OCI-LY3 (cell line): Measurements from ENCODE around the gene DNAH14.
"Not testable (repeated sequence)": the region's sequence is repeated elsewhere in the genome, so short reads cannot be mapped to it uniquely, and the experiment has no call there.

Experiments used
- H2AFZ ChIP-seq: fragments of 200-600, 300-600 bp; shearing (Covaris generic); 2 replicates; pipeline ENCODE4 v1.6.0; 2014; ENCODE audit warnings: antibody characterized with exemption, low read depth, low read length
- H3K27ac ChIP-seq: fragments of 200-600, 300-600 bp; sonication (generic); 2 replicates; pipeline ENCODE4 v1.5.1; 2014; ENCODE audit warnings: mild to moderate bottlenecking, low read length, moderate library complexity, mixed read lengths
- H3K27me3 ChIP-seq: fragments of 200-600, 300-600 bp; sonication (generic); 2 replicates; pipeline ENCODE4 v1.6.1; 2014; ENCODE audit warnings: low read depth, low read length, mixed read lengths
- H3K36me3 ChIP-seq: fragments of 200-600, 300-600 bp; sonication (generic); replicated peaks from 2 replicates; pipeline ENCODE3; 2014; ENCODE audit warnings: low read depth, low read length, mixed read lengths
- H3K4me1 ChIP-seq: fragments of 300-600, 200-600 bp; sonication (generic); 2 replicates; pipeline ENCODE4 v1.6.1; 2014; ENCODE audit warnings: low read length, mixed read lengths
- H3K4me2 ChIP-seq: fragments of 200-600, 300-600 bp; sonication (generic); 2 replicates; pipeline ENCODE4 v1.6.1; 2014; ENCODE audit warnings: low read length, mixed read lengths
- H3K4me3 ChIP-seq: fragments of 300-600, 200-600 bp; sonication (generic); 2 replicates; pipeline ENCODE4 v1.5.1; 2014; ENCODE audit warnings: antibody characterized with exemption, mild to moderate bottlenecking, low read length, moderate library complexity
- H3K79me2 ChIP-seq: fragments of 300-600, 200-600 bp; shearing (Covaris generic); 2 replicates; pipeline ENCODE4 v1.6.1; 2014; ENCODE audit warnings: mild to moderate bottlenecking, low read length, mixed read lengths
- H3K9ac ChIP-seq: fragments of 300-600, 200-600 bp; shearing (Covaris generic); 2 replicates; pipeline ENCODE4 v1.6.0; 2014; ENCODE audit warnings: mild to moderate bottlenecking, low read length, moderate library complexity
- H3K9me3 ChIP-seq: fragments of 200-600, 300-600 bp; shearing (Covaris generic); 2 replicates; pipeline ENCODE4 v1.6.1; 2014; ENCODE audit warnings: low read length, mixed read lengths; ENCODE audit not compliant: insufficient read depth
- H4K20me1 ChIP-seq: fragments of 200-600, 300-600 bp; sonication (generic); 2 replicates; pipeline ENCODE4 v1.6.1; 2016; ENCODE audit warnings: low read length, mixed read lengths; ENCODE audit not compliant: insufficient read depth
- CTCF ChIP-seq: fragments of 200-600, 300-600 bp; sonication (generic); IDR thresholded peaks from 2 replicates; pipeline ENCODE4 v1.5.1; 2014; ENCODE audit warnings: antibody characterized with exemption, low read length, low read depth
- EZH2phosphoT487 ChIP-seq: fragments of 200-600 bp; shearing (Covaris generic); IDR thresholded peaks from 2 replicates; pipeline ENCODE4 v1.6.1; 2018; ENCODE audit warnings: antibody characterized with exemption, mixed run types, low read depth

DNAH14 gene

GRCh38 chr1:224939844-224940425 is 10.5 kb downstream of the DNAH14 start:
- no peak for TF ChIP-seq CTCF
- no peak for TF ChIP-seq EZH2phosphoT487
- H2AFZ ChIP-seq: no peak overlapping the region
- H3K9ac ChIP-seq: no peak overlapping the region

GRCh38 chr1:224940735-224941134 is 11.3 kb downstream of the DNAH14 start:
- H3K9ac ChIP-seq, H3K36me3 ChIP-seq, H3K4me1 ChIP-seq, H3K27me3 ChIP-seq, H3K9me3 ChIP-seq, H3K27ac ChIP-seq, H3K4me3 ChIP-seq, H4K20me1 ChIP-seq, H3K79me2 ChIP-seq, H3K4me2 ChIP-seq, H2AFZ ChIP-seq: not testable (repeated sequence)

More at GRCh38 chr1:224939844-224940425, 10.5 kb downstream of the DNAH14 start:
- Histone ChIP-seq H3K4me1 (no peaks in the 10 kb centered on the region), H3K27ac (no peak overlapping the region), H3K27me3 (no peaks in the 10 kb centered on the region), H4K20me1 (no peaks in the 10 kb centered on the region), H3K9me3 (peaks cover 12% of the 10 kb centered on the region; the same call in 1 of the 2 replicates), H3K4me3 (no peak overlapping the region), H3K79me2 (peaks cover under 1% of the 10 kb centered on the region; the same call in 1 of the 2 replicates), H3K4me2 (no peak overlapping the region), H3K36me3 (peaks cover 4% of the 10 kb centered on the region)

GRCh38 chr1:224945651-224946348 is 16.3 kb downstream of the DNAH14 start:
- H3K4me1 ChIP-seq, H3K27ac ChIP-seq, H3K27me3 ChIP-seq, H4K20me1 ChIP-seq, H3K4me3 ChIP-seq, H3K9ac ChIP-seq, H3K36me3 ChIP-seq, H3K9me3 ChIP-seq, H2AFZ ChIP-seq, H3K4me2 ChIP-seq: not testable (repeated sequence)
- H3K79me2 ChIP-seq: peaks cover 13% of the 10 kb centered on the region

GRCh38 chr1:224946349-224946691 is 16.8 kb downstream of the DNAH14 start:
- H3K27ac ChIP-seq, H3K36me3 ChIP-seq, H3K9me3 ChIP-seq, H3K4me1 ChIP-seq, H3K9ac ChIP-seq, H2AFZ ChIP-seq, H3K4me3 ChIP-seq, H3K4me2 ChIP-seq, H4K20me1 ChIP-seq, H3K27me3 ChIP-seq: not testable (repeated sequence)
- H3K79me2 ChIP-seq: peaks cover 16% of the 10 kb centered on the region

- TF ChIP-seq CTCF: no peak
- TF ChIP-seq EZH2phosphoT487: no peak
- H3K27ac ChIP-seq: no peak overlapping the region
- no peak overlapping the region for H3K4me2 ChIP-seq
- H3K9me3 ChIP-seq: no peaks in the 10 kb centered on the region
- H3K36me3 ChIP-seq: peaks cover 14% of the 10 kb centered on the region
- no peaks in the 10 kb centered on the region for H3K79me2 ChIP-seq
- no peak overlapping the region for H3K9ac ChIP-seq
- no peaks in the 10 kb centered on the region for H4K20me1 ChIP-seq
- H3K4me1 ChIP-seq: peaks cover 7% of the 10 kb centered on the region
- H3K27me3 ChIP-seq: no peaks in the 10 kb centered on the region
- no peak overlapping the region for H2AFZ ChIP-seq
- no peak overlapping the region for H3K4me3 ChIP-seq
Measured at GRCh38 chr1:224957696-224958095, 28.2 kb downstream of the DNAH14 start.
